GM08714 (cell line): ENCODE results near the gene USB1.

Experiments used
- H3K4me3 ChIP-seq: fragments of 200-500 bp; sonication (Bioruptor generic); 2 replicates; pipeline ENCODE4 v1.5.1; 2014; ENCODE audit warnings: mild to moderate bottlenecking, low read length, inconsistent platforms
- ZNF274 ChIP-seq: IDR thresholded peaks from 2 replicates; pipeline ENCODE4 v1.6.1; 2012; ENCODE audit warnings: mild to moderate bottlenecking, low read depth, low read length

USB1 gene

GRCh38 chr16:58010886-58011285 lies 9.7 kb downstream of the USB1 start:
- no peak for TF ChIP-seq ZNF274
- no peak overlapping the region for H3K4me3 ChIP-seq

GRCh38 chr16:58011652-58012051 lies 10.4 kb downstream of the USB1 start:
- TF ChIP-seq ZNF274, result no peak
- no peak overlapping the region for H3K4me3 ChIP-seq

GRCh38 chr16:58012481-58012880 lies 11.3 kb downstream of the USB1 start:
- H3K4me3 ChIP-seq, result no peak overlapping the region
- TF ChIP-seq ZNF274, result no peak

- TF ChIP-seq ZNF274, result no peak
- no peak overlapping the region for H3K4me3 ChIP-seq
These were observed 12.2 kb downstream of the USB1 start for GRCh38 chr16:58013201-58013956.

GRCh38 chr16:58016840-58017446 lies 15.7 kb downstream of the USB1 start:
- no peak overlapping the region for H3K4me3 ChIP-seq
- no peak for TF ChIP-seq ZNF274

GRCh38 chr16:58018803-58019202 lies 17.6 kb downstream of the USB1 start:
- TF ChIP-seq ZNF274, result no peak
- H3K4me3 ChIP-seq, result no peak overlapping the region

GRCh38 chr16:58019866-58020538 lies 18.8 kb downstream of the USB1 start:
- no peak for TF ChIP-seq ZNF274
- H3K4me3 ChIP-seq, result no peak overlapping the region

- no peak overlapping the region for H3K4me3 ChIP-seq
- TF ChIP-seq ZNF274, result no peak
These were observed 19.7 kb downstream of the USB1 start for GRCh38 chr16:58020628-58021521.

GRCh38 chr16:58021661-58022551 lies 20.7 kb downstream of the USB1 start:
- no peak for TF ChIP-seq ZNF274
- H3K4me3 ChIP-seq, result no peak overlapping the region

GRCh38 chr16:58022601-58023371 lies 21.6 kb downstream of the USB1 start:
- H3K4me3 ChIP-seq, result no peak overlapping the region
- no peak for TF ChIP-seq ZNF274

GRCh38 chr16:58024486-58025350 lies 23.5 kb downstream of the USB1 start:
- H3K4me3 ChIP-seq, result peak overlapping the region; percentile 62; the same call in 1 of the 2 replicates
- no peak for TF ChIP-seq ZNF274
